ENCODE results near the gene HELB.

Gene HELB

GRCh38 chr12:66279123-66279712, 23.1 kb upstream of the HELB start:
- TF ChIP-seq POLR2AphosphoS5 (IDR thresholded peaks at IDR 0.05; ENCODE audit: low read depth, low read length) (no peak), TAF1 (IDR thresholded peaks at IDR 0.05; ENCODE audit: borderline replicate concordance, insufficient read depth, low read length) (no peak), FOXP2 (optimal IDR thresholded peaks at IDR 0.05; ENCODE audit: borderline replicate concordance, extremely low read depth, extremely low read length, insufficient read depth) (no peak), SIN3A (IDR thresholded peaks at IDR 0.05; ENCODE audit: borderline replicate concordance, insufficient read depth, low read length) (no peak), REST (IDR thresholded peaks at IDR 0.05; ENCODE audit: insufficient read depth in 1 of 2, low read depth in 2 of 2, low read length in 2 of 2) (no peak)

- TF ChIP-seq POLR2AphosphoS5 (IDR thresholded peaks at IDR 0.05; ENCODE audit: low read depth, low read length): no peak
- TF ChIP-seq SIN3A (IDR thresholded peaks at IDR 0.05; ENCODE audit: borderline replicate concordance, insufficient read depth, low read length): no peak
- TF ChIP-seq TAF1 (IDR thresholded peaks at IDR 0.05; ENCODE audit: borderline replicate concordance, insufficient read depth, low read length): no peak
- TF ChIP-seq FOXP2 (optimal IDR thresholded peaks at IDR 0.05; ENCODE audit: borderline replicate concordance, extremely low read depth, extremely low read length, insufficient read depth): no peak
- TF ChIP-seq REST (IDR thresholded peaks at IDR 0.05; ENCODE audit: insufficient read depth in 1 of 2, low read depth in 2 of 2, low read length in 2 of 2): no peak
Observed at GRCh38 chr12:66280561-66280960, 21.7 kb upstream of the HELB start.

GRCh38 chr12:66282244-66282643, 20.0 kb upstream of the HELB start:
- no peak for TF ChIP-seq FOXP2 (optimal IDR thresholded peaks at IDR 0.05; ENCODE audit: borderline replicate concordance, extremely low read depth, extremely low read length, insufficient read depth)
- no peak for TF ChIP-seq SIN3A (IDR thresholded peaks at IDR 0.05; ENCODE audit: borderline replicate concordance, insufficient read depth, low read length)
- no peak for TF ChIP-seq POLR2AphosphoS5 (IDR thresholded peaks at IDR 0.05; ENCODE audit: low read depth, low read length)
- no peak for TF ChIP-seq REST (IDR thresholded peaks at IDR 0.05; ENCODE audit: insufficient read depth in 1 of 2, low read depth in 2 of 2, low read length in 2 of 2)
- TF ChIP-seq TAF1 (IDR thresholded peaks at IDR 0.05; ENCODE audit: borderline replicate concordance, insufficient read depth, low read length): no peak

DNA sequence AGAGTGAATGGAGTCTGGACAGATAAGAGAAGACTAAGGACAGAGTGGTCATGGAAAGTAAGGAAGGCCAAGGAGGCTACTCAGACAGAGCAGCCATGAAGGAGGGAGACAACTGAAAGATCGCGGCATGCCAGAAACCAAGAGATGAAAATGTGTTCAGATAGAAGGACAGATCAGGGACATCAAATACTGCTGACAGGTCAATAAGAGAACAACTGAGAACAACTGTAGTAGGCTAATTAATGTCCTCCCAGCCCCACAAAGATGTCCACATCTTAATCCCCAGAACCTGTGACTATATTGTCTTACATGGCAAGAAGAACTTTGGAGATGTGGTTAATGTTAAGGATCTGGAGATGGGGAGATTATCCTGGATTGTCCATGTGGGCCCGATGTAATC, 15.0 kb upstream of the HELB start:
- TF ChIP-seq FOXP2 (optimal IDR thresholded peaks at IDR 0.05; ENCODE audit: borderline replicate concordance, extremely low read depth, extremely low read length, insufficient read depth) (no peak), TAF1 (IDR thresholded peaks at IDR 0.05; ENCODE audit: borderline replicate concordance, insufficient read depth, low read length) (no peak), POLR2AphosphoS5 (IDR thresholded peaks at IDR 0.05; ENCODE audit: low read depth, low read length) (no peak), SIN3A (IDR thresholded peaks at IDR 0.05; ENCODE audit: borderline replicate concordance, insufficient read depth, low read length) (no peak), REST (IDR thresholded peaks at IDR 0.05; ENCODE audit: insufficient read depth in 1 of 2, low read depth in 2 of 2, low read length in 2 of 2) (no peak)
